GM12873 (cell line): ENCODE data around the gene WDR26.

ENCODE experiments used
- TF ChIP-seq, protein P1 (sequence below): IDR thresholded peaks from 2 replicates; pipeline ENCODE4 v1.5.1; 2012; ENCODE audit warnings: low read depth, mild to moderate bottlenecking, moderate library complexity, low read length, control low read depth; ENCODE audit not compliant: insufficient read depth; ENCODE audit errors: missing control alignments

Gene WDR26

DNA sequence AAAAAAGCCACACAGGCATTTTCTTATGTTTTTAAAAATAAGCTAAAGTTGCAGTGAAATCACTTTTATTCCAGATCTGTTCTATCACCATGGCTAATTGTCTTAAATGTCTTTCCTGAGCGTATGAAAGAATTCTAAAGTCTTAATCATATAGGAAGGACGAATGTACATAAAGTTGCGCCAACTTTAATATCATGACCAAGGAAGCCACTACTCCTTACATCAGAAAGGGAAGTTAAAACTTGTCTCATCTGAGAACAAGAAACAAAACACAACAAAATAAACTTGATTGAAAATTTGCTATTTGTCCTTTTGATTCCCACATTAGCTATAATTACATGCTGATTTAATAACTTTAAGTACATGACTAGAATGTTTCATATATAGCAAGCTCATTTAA is 51.4 kb downstream of the WDR26 start:
- TF ChIP-seq, protein P1, sequence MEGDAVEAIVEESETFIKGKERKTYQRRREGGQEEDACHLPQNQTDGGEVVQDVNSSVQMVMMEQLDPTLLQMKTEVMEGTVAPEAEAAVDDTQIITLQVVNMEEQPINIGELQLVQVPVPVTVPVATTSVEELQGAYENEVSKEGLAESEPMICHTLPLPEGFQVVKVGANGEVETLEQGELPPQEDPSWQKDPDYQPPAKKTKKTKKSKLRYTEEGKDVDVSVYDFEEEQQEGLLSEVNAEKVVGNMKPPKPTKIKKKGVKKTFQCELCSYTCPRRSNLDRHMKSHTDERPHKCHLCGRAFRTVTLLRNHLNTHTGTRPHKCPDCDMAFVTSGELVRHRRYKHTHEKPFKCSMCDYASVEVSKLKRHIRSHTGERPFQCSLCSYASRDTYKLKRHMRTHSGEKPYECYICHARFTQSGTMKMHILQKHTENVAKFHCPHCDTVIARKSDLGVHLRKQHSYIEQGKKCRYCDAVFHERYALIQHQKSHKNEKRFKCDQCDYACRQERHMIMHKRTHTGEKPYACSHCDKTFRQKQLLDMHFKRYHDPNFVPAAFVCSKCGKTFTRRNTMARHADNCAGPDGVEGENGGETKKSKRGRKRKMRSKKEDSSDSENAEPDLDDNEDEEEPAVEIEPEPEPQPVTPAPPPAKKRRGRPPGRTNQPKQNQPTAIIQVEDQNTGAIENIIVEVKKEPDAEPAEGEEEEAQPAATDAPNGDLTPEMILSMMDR: no peak

- TF ChIP-seq, protein P1: no peak
These were observed 52.6 kb downstream of the WDR26 start for GRCh38 chr1:224381880-224382548.

GRCh38 chr1:224380003-224380402 is 54.6 kb downstream of the WDR26 start:
- TF ChIP-seq, protein P1: no peak

DNA sequence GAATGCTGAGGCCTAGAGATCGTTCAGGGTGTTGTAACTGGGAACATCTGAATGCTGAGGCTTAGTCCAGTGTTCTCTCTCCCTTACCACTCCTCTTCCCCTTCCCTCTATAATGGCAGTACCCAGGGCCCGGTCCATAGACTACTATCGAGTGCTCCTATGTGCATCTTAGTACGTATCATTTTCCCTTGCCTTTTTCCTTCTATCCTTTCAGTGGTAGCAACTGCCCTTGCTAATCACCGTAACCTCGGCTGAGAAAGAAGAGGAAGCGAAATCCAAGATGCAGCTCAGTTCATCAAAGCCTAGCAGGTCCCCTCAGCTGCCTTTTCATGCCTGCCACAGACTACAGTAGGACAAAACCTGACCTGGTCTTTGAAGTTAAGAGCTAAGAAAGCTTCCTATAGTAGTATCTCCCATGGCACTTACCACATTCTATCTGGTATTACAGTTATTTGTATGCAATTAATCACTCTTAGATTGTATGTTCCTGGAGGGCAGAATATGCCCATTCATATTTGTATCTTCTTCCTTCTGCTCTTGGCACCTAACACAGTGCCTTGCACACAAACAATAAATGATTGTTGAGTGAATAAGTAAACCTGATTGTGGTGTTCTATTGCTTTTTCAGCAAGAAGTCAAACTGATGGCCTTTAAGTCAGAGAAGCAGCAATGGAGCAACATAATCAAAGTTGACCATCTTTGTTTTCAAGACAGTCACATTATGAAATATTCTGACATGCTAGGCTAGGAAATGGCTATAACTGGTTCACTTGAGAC is 55.6 kb downstream of the WDR26 start:
- TF ChIP-seq, protein P1: no peak

DNA sequence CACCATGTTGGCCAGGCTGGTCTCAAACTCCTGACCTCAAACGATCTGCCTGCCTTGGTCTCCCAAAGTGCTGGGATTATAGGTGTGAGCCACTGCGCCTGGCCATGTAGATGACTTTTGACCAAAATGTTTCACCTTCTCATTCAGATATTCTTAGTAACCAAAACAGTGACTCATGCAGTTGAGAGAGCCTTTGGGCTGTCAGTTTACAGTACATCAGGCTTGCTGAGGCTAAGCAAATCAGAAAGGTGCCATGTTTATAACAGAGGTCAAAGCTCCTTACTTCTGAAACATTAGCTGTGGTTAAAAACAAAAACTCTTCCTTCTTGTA is 57.0 kb downstream of the WDR26 start:
- TF ChIP-seq, protein P1: no peak

GRCh38 chr1:224375059-224375458 is 59.5 kb downstream of the WDR26 start:
- TF ChIP-seq, protein P1: no peak

- TF ChIP-seq, protein P1: no peak
These were observed 61.5 kb downstream of the WDR26 start for GRCh38 chr1:224373008-224373590.
